ENCODE results near the gene ATP23. TPM values are rescaled to one million over a fixed set of nuclear protein-coding genes. Genes with fewer than 3 reads are reported as not detected.
A peak's percentile ranks its signal among the peaks of the same experiment; 100 is the strongest.

ATP23 gene
- total RNA-seq, 1 experiment from 2014 or later, result 10.3 TPM

GRCh38 chr12:57983146-57983857, 41.9 kb downstream of the ATP23 start:
- no peaks in the 10 kb centered on the region for H3K9me3 ChIP-seq (ENCODE audit: control insufficient read depth, insufficient read depth, low read depth, low read length)
- ATAC-seq (no peak), DNase-seq (ENCODE audit: low read depth, low spot score) (peak; percentile 17)
- CTCF ChIA-PET, result interaction anchor here (0.6 to 0.7 kb wide), 3 partner anchors 432 to 742 kb away, joined by 3 to 4 read pairs (median 3); no protein-coding TSS in a partner anchor
- BruUV-seq (replicated peaks), result no TSS peak
- POLR2A ChIA-PET, result interaction anchor here (0.6 to 0.7 kb wide), 2 partner anchors 16 to 463 kb away, joined by 3 read pairs; no protein-coding TSS in a partner anchor
- no peak overlapping the region for H3K4me3 ChIP-seq (ENCODE audit: low read depth in 2 of 2, low read length in 2 of 2)
- no peak overlapping the region for H3K27ac ChIP-seq (ENCODE audit: low read length)
- 0 out of 2 replicates have a peak, but pooled peaks cover 2% of the 10 kb centered on the region for H3K36me3 ChIP-seq (ENCODE audit: control insufficient read depth, insufficient read depth, low read length)
- intact Hi-C loops (cut with micrococcal nuclease; ENCODE audit: unreplicated experiment) (loop anchor here (10.0 kb wide), 1 partner anchor 1101 kb away; no protein-coding TSS in a partner anchor), in situ Hi-C loops (cut with HindIII; ENCODE audit: low pct_unique_long_range_greater_than_20kb, low sequenced_read_pairs) (no loop called here)
- peaks cover 3% of the 10 kb centered on the region; the same call in 1 of the 2 replicates for H3K27me3 ChIP-seq (ENCODE audit: control insufficient read depth, insufficient read depth, low read length)
- no peaks in the 10 kb centered on the region for H3K4me1 ChIP-seq (ENCODE audit: control insufficient read depth, insufficient read depth, low read length)
- TF ChIP-seq TCF7L2 (IDR thresholded peaks at IDR 0.05; ENCODE audit: low read depth, low read length), result no peak
- TF ChIP-seq POLR2AphosphoS5 (IDR thresholded peaks at IDR 0.05; ENCODE audit: low read depth, low read length), result no peak
- TF ChIP-seq REST (IDR thresholded peaks at IDR 0.05; ENCODE audit: insufficient read depth in 1 of 2, low read depth in 2 of 2, low read length in 1 of 2), result no peak
- TF ChIP-seq, protein P1, sequence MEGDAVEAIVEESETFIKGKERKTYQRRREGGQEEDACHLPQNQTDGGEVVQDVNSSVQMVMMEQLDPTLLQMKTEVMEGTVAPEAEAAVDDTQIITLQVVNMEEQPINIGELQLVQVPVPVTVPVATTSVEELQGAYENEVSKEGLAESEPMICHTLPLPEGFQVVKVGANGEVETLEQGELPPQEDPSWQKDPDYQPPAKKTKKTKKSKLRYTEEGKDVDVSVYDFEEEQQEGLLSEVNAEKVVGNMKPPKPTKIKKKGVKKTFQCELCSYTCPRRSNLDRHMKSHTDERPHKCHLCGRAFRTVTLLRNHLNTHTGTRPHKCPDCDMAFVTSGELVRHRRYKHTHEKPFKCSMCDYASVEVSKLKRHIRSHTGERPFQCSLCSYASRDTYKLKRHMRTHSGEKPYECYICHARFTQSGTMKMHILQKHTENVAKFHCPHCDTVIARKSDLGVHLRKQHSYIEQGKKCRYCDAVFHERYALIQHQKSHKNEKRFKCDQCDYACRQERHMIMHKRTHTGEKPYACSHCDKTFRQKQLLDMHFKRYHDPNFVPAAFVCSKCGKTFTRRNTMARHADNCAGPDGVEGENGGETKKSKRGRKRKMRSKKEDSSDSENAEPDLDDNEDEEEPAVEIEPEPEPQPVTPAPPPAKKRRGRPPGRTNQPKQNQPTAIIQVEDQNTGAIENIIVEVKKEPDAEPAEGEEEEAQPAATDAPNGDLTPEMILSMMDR (IDR thresholded peaks at IDR 0.05), result peak; percentile 76; the same call in 1 of the 2 replicates

- ChIA-PET CTCF (no interaction called here), POLR2A (no interaction called here)
- no peak for TF ChIP-seq REST (IDR thresholded peaks at IDR 0.05; ENCODE audit: insufficient read depth in 1 of 2, low read depth in 2 of 2, low read length in 1 of 2)
- TF ChIP-seq, protein P1 (IDR thresholded peaks at IDR 0.05), result no peak
- no peak for TF ChIP-seq SIN3A (IDR thresholded peaks at IDR 0.05; ENCODE audit: borderline replicate concordance, insufficient read depth, low read depth, low read length)
- TF ChIP-seq POLR2AphosphoS5 (IDR thresholded peaks at IDR 0.05; ENCODE audit: low read depth, low read length), result no peak
- no peak for TF ChIP-seq TCF7L2 (IDR thresholded peaks at IDR 0.05; ENCODE audit: low read depth, low read length)
- BruUV-seq (replicated peaks), result no TSS peak
- DNase-seq (ENCODE audit: low read depth, low spot score), result no peak
- Histone ChIP-seq H3K36me3 (ENCODE audit: control insufficient read depth, insufficient read depth, low read length) (0 out of 2 replicates have a peak, but pooled peaks cover 2% of the 10 kb centered on the region), H3K4me1 (ENCODE audit: control insufficient read depth, insufficient read depth, low read length) (no peaks in the 10 kb centered on the region), H3K27me3 (ENCODE audit: control insufficient read depth, insufficient read depth, low read length) (peaks cover 3% of the 10 kb centered on the region; the same call in 1 of the 2 replicates), H3K27ac (ENCODE audit: low read length) (no peak overlapping the region), H3K4me3 (ENCODE audit: low read depth in 2 of 2, low read length in 2 of 2) (no peak overlapping the region), H3K9me3 (ENCODE audit: control insufficient read depth, insufficient read depth, low read depth, low read length) (no peaks in the 10 kb centered on the region)
- in situ Hi-C loops (cut with HindIII; ENCODE audit: low pct_unique_long_range_greater_than_20kb, low sequenced_read_pairs), result no loop called here
- intact Hi-C loops (cut with micrococcal nuclease; ENCODE audit: unreplicated experiment), result loop anchor here (10.0 kb wide), 1 partner anchor 1101 kb away; no protein-coding TSS in a partner anchor
- ATAC-seq, result no peak
Observed at GRCh38 chr12:57983858-57984505, 42.6 kb downstream of the ATP23 start.
